GM10248 (cell line): Measurements from ENCODE around the gene HBE1.
"Not testable (repeated sequence)": the region's sequence is repeated elsewhere in the genome, so short reads cannot be mapped to it uniquely, and the experiment has no call there.

ENCODE experiments used
- CTCF ChIA-PET: fragments of 300-600 bp; sonication (Branson Sonifier 250); formaldehyde crosslinking; extraction: SDS; loops from one replicate; lab custom pipeline; 2021; ENCODE audit warnings: antibody characterized with exemption; lab: Yijun Ruan, JAX
- POLR2A ChIA-PET: fragments of 350-650 bp; sonication (Branson Sonifier 250); formaldehyde crosslinking; extraction: SDS; loops from one replicate; lab custom pipeline; 2020; ENCODE audit warnings: antibody characterized with exemption; lab: Yijun Ruan, JAX
- DNase-seq: peaks from one replicate; pipeline ENCODE4 v3.0.0; 2012; ENCODE audit errors: extremely low spot score
- TF ChIP-seq, protein P1 (sequence below): IDR thresholded peaks from 2 replicates; pipeline ENCODE4 v1.5.1; 2012; ENCODE audit warnings: mild to moderate bottlenecking, low read depth; ENCODE audit errors: extremely low read depth, missing control alignments, control extremely low read depth

The HBE1 gene

DNA sequence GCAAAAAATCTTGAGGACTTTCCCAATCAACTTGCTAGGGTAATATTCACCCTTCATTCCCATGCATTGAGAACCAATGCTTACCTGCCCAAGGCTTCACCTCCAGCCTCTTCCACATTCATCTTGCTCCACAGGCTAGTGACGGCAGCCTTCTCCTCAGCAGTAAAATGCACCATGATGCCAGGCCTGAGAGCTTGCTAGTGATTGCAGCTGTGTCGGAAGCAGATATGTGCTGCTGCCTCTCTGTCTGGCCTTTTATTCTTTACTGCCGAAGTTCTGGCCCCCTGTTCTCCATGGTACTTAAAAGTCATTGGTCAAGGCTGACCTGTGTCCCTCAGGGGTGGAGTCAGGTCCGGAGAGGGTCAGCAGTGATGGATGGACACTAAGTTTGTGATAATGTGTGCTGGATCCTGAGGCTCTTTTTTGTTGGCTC, at the start of gene HBE1:
HBE1 (minus strand) TSS at position 231 of the 433 bp plus-strand sequence; CDS start at position 176, 55 bp downstream.
- TF ChIP-seq, protein P1, sequence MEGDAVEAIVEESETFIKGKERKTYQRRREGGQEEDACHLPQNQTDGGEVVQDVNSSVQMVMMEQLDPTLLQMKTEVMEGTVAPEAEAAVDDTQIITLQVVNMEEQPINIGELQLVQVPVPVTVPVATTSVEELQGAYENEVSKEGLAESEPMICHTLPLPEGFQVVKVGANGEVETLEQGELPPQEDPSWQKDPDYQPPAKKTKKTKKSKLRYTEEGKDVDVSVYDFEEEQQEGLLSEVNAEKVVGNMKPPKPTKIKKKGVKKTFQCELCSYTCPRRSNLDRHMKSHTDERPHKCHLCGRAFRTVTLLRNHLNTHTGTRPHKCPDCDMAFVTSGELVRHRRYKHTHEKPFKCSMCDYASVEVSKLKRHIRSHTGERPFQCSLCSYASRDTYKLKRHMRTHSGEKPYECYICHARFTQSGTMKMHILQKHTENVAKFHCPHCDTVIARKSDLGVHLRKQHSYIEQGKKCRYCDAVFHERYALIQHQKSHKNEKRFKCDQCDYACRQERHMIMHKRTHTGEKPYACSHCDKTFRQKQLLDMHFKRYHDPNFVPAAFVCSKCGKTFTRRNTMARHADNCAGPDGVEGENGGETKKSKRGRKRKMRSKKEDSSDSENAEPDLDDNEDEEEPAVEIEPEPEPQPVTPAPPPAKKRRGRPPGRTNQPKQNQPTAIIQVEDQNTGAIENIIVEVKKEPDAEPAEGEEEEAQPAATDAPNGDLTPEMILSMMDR = no peak
- ChIA-PET CTCF (interaction anchor here (1.4 to 2.3 kb wide), 2 partner anchors 22 to 29 kb away, joined by 4 to 7 read pairs; no protein-coding TSS in a partner anchor), POLR2A (no interaction called here)
- no peak for DNase-seq

DNA sequence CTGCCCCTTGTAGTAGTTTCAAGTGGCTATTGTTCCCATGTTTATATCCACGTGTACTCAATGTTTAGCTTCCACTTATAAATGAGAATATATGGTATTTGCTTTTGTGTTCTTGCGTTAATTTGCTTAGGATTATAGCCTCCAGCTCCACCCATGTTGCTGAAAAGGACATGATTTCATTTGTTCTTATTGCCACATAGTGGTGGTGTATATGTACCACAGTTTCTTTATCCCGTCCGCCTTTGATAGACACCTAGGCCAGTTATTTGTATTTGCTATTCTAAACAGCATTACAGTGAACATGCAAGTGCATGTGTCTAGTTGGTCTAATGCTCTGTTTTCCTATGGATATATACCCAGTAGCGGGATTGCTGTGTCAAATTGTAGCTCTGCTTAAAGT, 47.5 kb upstream of the HBE1 start:
- TF ChIP-seq, protein P1 = no peak
- CTCF ChIA-PET = no interaction called here
- no peak for DNase-seq
- POLR2A ChIA-PET = no interaction called here

DNA sequence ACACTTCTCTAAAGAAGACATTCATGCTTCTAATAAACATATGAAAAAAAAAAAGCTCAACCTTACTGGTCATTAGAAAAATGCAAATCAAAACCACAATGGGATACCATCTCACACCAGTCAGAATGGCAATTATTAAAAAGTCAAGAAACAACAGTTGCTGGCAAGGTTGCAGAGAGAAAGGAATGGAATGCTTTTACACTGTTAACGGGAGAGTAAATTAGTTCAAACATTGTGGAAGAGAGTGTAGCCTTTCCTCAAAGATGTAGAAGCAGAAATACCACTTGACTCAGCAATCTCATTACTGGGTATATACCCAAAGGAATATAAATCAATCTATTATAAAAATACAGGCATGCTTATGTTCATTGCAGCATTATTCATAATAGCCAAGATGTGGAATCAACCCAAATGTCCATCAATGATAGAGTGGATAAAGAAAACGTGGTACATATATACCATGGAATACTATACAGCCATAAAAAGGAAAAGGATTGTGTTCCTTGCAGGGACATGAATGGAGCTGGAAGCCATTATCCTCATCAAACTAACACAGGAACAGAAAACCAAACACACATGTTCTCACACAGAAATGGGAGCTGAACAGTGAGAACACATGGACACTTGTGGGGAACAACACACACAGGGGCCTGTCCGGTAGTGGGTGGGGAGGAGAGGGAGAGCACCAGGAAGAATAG, 43.7 kb upstream of the HBE1 start:
- CTCF ChIA-PET, POLR2A ChIA-PET, DNase-seq: not testable (repeated sequence)

DNA sequence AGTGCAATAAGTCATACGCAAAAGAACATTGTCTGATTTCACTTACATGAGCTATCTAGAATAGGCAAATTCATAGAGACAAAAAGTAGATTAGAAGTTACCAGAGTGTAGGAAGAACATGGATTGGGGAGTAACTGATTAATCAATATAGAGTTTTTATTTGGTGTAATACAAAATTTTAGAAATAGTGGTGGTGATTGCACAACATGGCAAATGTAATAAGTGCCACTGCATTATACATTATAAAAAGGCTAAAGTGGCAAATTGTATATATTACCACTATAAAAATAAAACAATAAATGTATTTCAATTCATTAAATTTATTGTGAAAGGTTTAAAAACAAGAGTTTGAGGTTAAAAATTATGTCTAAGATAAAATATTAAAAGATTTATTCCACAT, 40.7 kb upstream of the HBE1 start:
- no peak for DNase-seq
- ChIA-PET CTCF (no interaction called here), POLR2A (no interaction called here)
- TF ChIP-seq, protein P1 = no peak

GRCh38 chr11:5307256-5308019, 37.7 kb upstream of the HBE1 start:
- TF ChIP-seq, protein P1 = no peak
- ChIA-PET POLR2A (no interaction called here), CTCF (interaction anchor here (1.4 kb wide), 1 partner anchor 17 kb away, joined by 3 read pairs; no protein-coding TSS in a partner anchor)
- no peak for DNase-seq

DNA sequence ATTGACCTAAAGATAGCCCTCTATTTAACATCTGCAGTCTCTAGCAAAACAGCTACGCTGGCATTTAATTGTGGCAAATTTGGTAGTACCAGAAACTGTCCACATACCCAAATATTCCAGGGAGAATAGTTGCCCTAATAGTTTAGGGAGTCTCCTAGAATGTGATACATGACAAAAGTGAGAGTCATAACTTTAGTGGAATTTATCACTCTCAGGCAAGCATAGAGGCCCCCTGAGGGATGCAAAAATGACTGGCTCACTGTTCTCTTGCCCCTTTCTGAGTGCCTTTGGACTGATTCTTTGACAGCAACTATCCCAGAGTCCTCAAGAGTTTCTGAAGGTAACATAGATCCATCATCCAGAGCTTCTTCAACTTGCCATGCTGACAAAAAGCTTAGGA, 34.3 kb upstream of the HBE1 start:
- ChIA-PET CTCF (no interaction called here), POLR2A (no interaction called here)
- TF ChIP-seq, protein P1 = no peak
- no peak for DNase-seq

GRCh38 chr11:5303626-5304025, 33.9 kb upstream of the HBE1 start:
- DNase-seq = no peak
- CTCF ChIA-PET = no interaction called here
- TF ChIP-seq, protein P1 = no peak
- POLR2A ChIA-PET = no interaction called here
